Uterus (tissue), 4 donors: ENCODE results near the gene RECQL. TPM values are rescaled to one million over a fixed set of nuclear protein-coding genes. Genes with fewer than 3 reads are reported as not detected.
"Not testable (repeated sequence)": the region's sequence is repeated elsewhere in the genome, so short reads cannot be mapped to it uniquely, and the experiment has no call there.

Source experiments
- DNase-seq, 2 donors: peaks; one replicate each; pipeline ENCODE4 v3.0.0-alpha.2; 2019 to 2020
- H3K27ac ChIP-seq, 2 donors: fragments of 200-600 bp; sonication (generic); 1 replicate in 1 of 2; 2 replicates in 1 of 2; pipeline ENCODE4 v1.5.1; 2016 to 2018
- H3K27me3 ChIP-seq, 2 donors: fragments of 200-600 bp; sonication (generic); one replicate each; pipeline ENCODE4 v1.5.1; 2018 to 2019; ENCODE audit warnings: control low read depth in 1 of 2
- H3K36me3 ChIP-seq, 2 donors: fragments of 200-600 bp; sonication (generic); one replicate each; pipeline ENCODE4 v1.5.1; 2019; ENCODE audit warnings: control low read depth in 1 of 2
- H3K4me1 ChIP-seq, 2 donors: fragments of 200-600 bp; sonication (generic); one replicate each; pipeline ENCODE4 v1.5.1; 2018 to 2019; ENCODE audit warnings: control low read depth in 1 of 2
- H3K4me3 ChIP-seq, 2 donors: fragments of 200-600 bp; sonication (generic); 1 replicate in 1 of 2; 2 replicates in 1 of 2; pipeline ENCODE4 v1.5.1; 2018 to 2019; ENCODE audit warnings: mild to moderate bottlenecking in 1 of 2
- H3K9me3 ChIP-seq, 2 donors: fragments of 200-600 bp; sonication (generic); one replicate each; pipeline ENCODE4 v1.5.1; 2019; ENCODE audit warnings: control low read depth in 1 of 2
- POLR2A ChIP-seq, 2 donors: fragments of 450-650 bp; IDR thresholded peaks; one replicate each; pipeline ENCODE4 v1.6.1; 2016; ENCODE audit warnings: antibody characterized with exemption in 2 of 2, mild to moderate bottlenecking in 1 of 2, moderate library complexity in 1 of 2
- intact Hi-C: fragments of 100-400 bp; cut with DNase I; formaldehyde crosslinking; loops from one replicate; pipeline ENCODE4 v1.15.1; 2023; ENCODE audit warnings: low total_unique reads
- total RNA-seq, 4 donors: library from RNA; depleted of rRNA in 3 of 4; stranded (reverse); fragments of >200 nt in 3 of 4; gene quantifications; one replicate each; pipeline versions ENCODE4 v1.1.0 to v1.2.4, GENCODE V29; 2014 to 2023
- TF ChIP-seq, protein P1 (sequence below), 4 experiments: fragments of 200-600 bp in 2 of 4; fragments of 450-650 bp in 2 of 4; sonication (generic) in 2 of 4; IDR thresholded peaks; one replicate each; pipeline ENCODE4 v1.5.1; 2016 to 2019; ENCODE audit warnings: antibody characterized with exemption in 4 of 4, mild to moderate bottlenecking in 2 of 4, moderate library complexity in 1 of 4
- donor health status: DM: yes; HTN: yes; CAD: no.

RECQL gene
- total RNA-seq, 4 donors from 2014 or later, result 15.4 to 99.0 (median 24.3) TPM

DNA sequence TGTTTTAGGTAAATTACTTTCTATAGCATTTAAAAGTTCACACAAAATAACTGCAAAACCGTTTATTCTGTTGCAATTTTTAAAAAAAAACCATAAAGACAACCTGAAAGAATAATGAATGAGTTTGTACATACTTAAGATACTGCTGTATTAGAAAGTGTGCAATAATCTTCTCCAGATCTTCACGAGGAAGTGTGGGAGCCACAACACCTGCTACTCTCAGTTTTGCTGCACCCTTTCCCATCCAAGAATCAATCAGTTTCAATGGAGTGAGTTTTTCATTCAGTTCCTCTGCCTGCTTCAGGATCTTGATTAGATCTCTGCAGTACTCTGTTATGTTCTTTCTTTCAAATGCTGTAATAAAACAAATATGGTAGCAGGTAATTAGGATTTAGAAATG, 30.1 kb downstream of the RECQL start:
- Histone ChIP-seq H3K4me1 (no peaks in the 10 kb centered on the region), H3K9me3 (no peaks in the 10 kb centered on the region), H3K27me3 (no peaks in the 10 kb centered on the region), H3K36me3 (no peaks in the 10 kb centered on the region), H3K4me3 (no peak overlapping the region), H3K27ac (no peak overlapping the region)
- intact Hi-C loops, result no loop called here
- DNase-seq, result no peak
- no peak for TF ChIP-seq POLR2A (IDR thresholded peaks at IDR 0.05)
- TF ChIP-seq, protein P1, sequence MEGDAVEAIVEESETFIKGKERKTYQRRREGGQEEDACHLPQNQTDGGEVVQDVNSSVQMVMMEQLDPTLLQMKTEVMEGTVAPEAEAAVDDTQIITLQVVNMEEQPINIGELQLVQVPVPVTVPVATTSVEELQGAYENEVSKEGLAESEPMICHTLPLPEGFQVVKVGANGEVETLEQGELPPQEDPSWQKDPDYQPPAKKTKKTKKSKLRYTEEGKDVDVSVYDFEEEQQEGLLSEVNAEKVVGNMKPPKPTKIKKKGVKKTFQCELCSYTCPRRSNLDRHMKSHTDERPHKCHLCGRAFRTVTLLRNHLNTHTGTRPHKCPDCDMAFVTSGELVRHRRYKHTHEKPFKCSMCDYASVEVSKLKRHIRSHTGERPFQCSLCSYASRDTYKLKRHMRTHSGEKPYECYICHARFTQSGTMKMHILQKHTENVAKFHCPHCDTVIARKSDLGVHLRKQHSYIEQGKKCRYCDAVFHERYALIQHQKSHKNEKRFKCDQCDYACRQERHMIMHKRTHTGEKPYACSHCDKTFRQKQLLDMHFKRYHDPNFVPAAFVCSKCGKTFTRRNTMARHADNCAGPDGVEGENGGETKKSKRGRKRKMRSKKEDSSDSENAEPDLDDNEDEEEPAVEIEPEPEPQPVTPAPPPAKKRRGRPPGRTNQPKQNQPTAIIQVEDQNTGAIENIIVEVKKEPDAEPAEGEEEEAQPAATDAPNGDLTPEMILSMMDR (IDR thresholded peaks at IDR 0.05), result no peak

DNA sequence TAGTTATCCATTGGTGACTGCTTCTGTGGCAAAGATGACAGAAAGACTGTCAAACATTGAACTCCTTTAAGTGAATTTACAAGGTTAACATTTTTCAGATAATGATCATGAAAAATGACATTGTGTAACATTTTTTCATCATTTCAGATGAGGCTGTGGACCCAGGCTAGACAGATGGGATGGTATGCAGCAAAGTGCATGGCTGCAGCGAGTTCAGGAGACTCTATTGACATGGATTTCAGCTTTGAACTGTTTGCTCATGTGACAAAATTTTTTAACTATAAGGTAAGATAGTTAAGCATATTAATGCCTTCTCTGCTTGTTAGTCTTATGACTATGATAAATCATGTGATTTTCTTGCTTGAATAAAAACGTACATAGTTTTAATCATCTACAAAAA, 34.1 kb downstream of the RECQL start:
- H3K27ac ChIP-seq, DNase-seq, intact Hi-C loops, H3K27me3 ChIP-seq, H3K36me3 ChIP-seq, H3K4me3 ChIP-seq, H3K4me1 ChIP-seq, H3K9me3 ChIP-seq: not testable (repeated sequence)

DNA sequence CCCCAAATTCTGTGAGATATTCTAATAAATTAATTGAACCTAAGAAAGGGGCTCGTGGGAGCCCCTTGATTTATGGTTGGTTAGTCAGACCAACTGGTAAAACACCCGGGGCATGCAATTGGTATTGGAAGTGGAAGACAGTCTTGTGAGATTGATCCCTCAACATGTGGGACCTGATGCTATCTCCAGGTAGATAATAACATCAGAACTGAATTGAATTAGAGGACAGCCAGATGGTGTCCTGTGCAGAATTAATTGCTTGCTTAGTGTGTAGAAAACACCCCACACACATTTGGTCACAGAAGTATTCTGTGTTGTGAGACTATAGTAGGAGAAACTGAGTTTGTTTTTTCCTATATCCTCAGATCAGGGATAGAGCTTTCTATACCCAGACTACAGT, 42.0 kb downstream of the RECQL start:
- Histone ChIP-seq H3K27ac (no peak overlapping the region), H3K27me3 (no peaks in the 10 kb centered on the region), H3K4me1 (no peaks in the 10 kb centered on the region), H3K36me3 (no peaks in the 10 kb centered on the region), H3K9me3 (no peaks in the 10 kb centered on the region), H3K4me3 (no peak overlapping the region)
- intact Hi-C loops, result no loop called here
- no peak for DNase-seq
- no peak for TF ChIP-seq POLR2A (IDR thresholded peaks at IDR 0.05)
- TF ChIP-seq, protein P1 (IDR thresholded peaks at IDR 0.05), result no peak

DNA sequence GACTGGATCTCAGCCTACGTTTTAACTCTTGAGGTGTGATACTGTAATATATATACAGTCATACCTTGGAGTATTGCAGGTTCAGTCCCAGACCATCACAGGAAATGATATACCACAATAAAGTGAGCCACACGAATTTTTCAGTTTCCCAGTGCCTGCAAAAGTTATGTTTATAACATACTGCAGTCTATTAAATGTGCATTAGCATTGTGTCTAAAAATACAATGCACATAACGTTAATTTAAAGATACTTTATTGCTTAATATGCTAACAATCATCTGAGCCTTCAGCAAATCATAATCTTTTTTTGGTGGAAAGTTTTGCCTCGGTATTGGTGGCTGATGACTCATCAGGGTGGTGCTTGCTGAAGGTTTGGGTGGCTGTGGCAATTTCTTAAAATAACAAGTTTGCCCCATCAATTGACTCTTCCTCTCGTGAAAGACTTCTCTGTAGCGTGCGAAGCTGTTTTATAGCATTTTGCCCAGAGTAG, 45.1 kb downstream of the RECQL start:
- no peak for DNase-seq
- intact Hi-C loops, result no loop called here
- no peaks in the 10 kb centered on the region for H3K4me1 ChIP-seq
- H3K27me3 ChIP-seq, result no peaks in the 10 kb centered on the region
- H3K9me3 ChIP-seq, result no peaks in the 10 kb centered on the region
- H3K36me3 ChIP-seq, result no peaks in the 10 kb centered on the region
- H3K4me3 ChIP-seq, result no peak overlapping the region
- no peak overlapping the region for H3K27ac ChIP-seq
- no peak for TF ChIP-seq POLR2A (IDR thresholded peaks at IDR 0.05)
- TF ChIP-seq, protein P1 (IDR thresholded peaks at IDR 0.05), result no peak

DNA sequence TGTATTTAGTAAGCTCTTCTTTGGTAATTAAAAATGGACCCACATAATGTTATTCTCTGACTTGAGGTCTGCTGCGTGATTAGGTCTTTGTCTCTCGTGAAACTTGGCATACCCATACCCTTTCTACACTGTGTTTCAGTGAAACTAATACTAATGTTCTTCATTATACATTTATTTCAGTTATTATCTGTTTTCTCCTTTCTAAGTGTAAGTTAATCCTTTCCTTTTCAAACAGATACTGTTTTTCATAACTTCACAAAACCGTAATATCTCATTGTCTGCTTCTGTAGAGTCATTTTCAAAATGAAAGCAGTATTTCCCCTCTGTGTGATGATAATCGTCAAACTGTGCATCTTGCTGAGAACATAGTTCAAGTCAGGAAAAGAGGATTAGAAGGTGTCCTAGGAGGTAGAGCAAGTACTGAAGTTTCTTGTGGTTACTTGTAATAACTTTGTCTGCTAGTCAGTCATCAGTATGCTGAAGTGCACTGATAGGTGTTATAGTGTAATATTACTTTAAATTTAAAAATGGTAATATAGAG, 48.1 kb downstream of the RECQL start:
- DNase-seq, result no peak
- no peak overlapping the region for H3K27ac ChIP-seq
- H3K4me3 ChIP-seq, result no peak overlapping the region
- no peaks in the 10 kb centered on the region for H3K4me1 ChIP-seq
- TF ChIP-seq POLR2A (IDR thresholded peaks at IDR 0.05), result no peak
- TF ChIP-seq, protein P1 (IDR thresholded peaks at IDR 0.05), result no peak
- H3K36me3 ChIP-seq, result no peaks in the 10 kb centered on the region
- H3K27me3 ChIP-seq, result no peaks in the 10 kb centered on the region
- intact Hi-C loops, result no loop called here
- H3K9me3 ChIP-seq, result no peaks in the 10 kb centered on the region

DNA sequence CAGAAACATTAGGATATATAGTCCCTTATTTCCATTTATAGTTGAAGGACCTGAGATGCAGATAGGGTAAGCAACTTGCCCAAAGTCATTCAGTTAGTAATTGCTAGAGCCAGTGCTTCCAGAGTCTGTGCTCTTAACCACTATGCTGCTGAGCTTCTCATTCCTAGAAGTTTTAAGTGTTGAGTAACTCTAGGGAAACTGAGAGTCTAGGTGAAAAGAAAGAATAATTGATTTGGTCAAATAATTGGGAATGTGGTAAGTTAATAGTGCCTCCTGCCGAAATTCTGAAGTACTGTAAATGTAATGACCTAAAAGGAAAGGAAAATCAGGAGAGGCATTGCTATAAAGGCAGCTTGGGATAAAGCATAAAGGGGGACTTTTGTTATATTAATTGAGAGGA, 49.9 kb downstream of the RECQL start:
- H3K9me3 ChIP-seq, result no peaks in the 10 kb centered on the region
- no peaks in the 10 kb centered on the region for H3K27me3 ChIP-seq
- no peak overlapping the region for H3K4me3 ChIP-seq
- no peak for DNase-seq
- no peaks in the 10 kb centered on the region for H3K4me1 ChIP-seq
- TF ChIP-seq POLR2A (IDR thresholded peaks at IDR 0.05), result no peak
- TF ChIP-seq, protein P1 (IDR thresholded peaks at IDR 0.05), result no peak
- no peak overlapping the region for H3K27ac ChIP-seq
- intact Hi-C loops, result no loop called here
- no peaks in the 10 kb centered on the region for H3K36me3 ChIP-seq
